GM10266 (cell line): Measurements from ENCODE around the gene ATAT1.

ENCODE experiments used
- DNase-seq: peaks from one replicate; pipeline ENCODE4 v3.0.0; 2012; ENCODE audit errors: extremely low spot score
- TF ChIP-seq, protein P1 (sequence below): IDR thresholded peaks from 2 replicates; pipeline ENCODE4 v1.5.1; 2012; ENCODE audit warnings: mild to moderate bottlenecking, low read depth; ENCODE audit not compliant: control insufficient read depth, insufficient read depth; ENCODE audit errors: missing control alignments

ATAT1 gene

DNA sequence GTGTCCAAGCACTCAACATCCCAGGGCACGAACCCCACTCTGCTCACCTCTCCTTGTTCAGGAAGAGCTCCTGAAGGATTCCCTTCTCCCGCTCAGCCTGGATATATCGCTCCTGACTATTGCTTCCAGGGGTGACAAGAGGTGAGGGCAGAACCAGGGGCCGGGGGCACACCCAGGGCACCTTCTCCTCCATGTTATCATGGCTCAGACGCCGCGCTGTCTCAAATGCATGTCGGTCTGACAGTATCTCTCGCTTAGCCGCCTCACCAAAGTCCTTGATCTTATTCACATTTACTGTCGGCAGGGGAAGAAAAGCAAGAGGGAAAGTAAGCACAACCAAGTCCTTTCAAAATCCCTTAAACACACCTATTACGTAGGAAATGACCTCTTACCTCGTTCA, 22.7 kb upstream of the ATAT1 start:
- DNase-seq: no peak
- TF ChIP-seq, protein P1, sequence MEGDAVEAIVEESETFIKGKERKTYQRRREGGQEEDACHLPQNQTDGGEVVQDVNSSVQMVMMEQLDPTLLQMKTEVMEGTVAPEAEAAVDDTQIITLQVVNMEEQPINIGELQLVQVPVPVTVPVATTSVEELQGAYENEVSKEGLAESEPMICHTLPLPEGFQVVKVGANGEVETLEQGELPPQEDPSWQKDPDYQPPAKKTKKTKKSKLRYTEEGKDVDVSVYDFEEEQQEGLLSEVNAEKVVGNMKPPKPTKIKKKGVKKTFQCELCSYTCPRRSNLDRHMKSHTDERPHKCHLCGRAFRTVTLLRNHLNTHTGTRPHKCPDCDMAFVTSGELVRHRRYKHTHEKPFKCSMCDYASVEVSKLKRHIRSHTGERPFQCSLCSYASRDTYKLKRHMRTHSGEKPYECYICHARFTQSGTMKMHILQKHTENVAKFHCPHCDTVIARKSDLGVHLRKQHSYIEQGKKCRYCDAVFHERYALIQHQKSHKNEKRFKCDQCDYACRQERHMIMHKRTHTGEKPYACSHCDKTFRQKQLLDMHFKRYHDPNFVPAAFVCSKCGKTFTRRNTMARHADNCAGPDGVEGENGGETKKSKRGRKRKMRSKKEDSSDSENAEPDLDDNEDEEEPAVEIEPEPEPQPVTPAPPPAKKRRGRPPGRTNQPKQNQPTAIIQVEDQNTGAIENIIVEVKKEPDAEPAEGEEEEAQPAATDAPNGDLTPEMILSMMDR: no peak

DNA sequence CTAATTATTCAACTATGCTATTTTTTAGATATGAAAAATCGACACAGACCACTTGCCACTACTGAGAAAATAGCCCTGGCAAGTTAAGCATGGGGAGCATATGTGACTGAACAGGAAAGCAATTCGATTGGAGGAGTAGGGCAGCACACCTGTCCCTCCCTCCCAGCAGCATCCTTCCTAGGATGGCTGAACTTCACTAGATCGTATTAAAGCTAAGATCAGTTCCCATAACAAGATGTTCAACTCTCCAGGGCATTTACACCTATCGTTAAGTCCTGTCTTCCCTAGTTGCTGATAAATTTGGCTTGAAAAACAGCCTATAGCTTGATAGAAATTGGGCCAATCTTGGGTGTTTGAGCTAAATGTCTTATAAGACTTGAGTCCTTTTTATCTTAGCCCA, 16.6 kb upstream of the ATAT1 start:
- DNase-seq: no peak
- TF ChIP-seq, protein P1: no peak

DNA sequence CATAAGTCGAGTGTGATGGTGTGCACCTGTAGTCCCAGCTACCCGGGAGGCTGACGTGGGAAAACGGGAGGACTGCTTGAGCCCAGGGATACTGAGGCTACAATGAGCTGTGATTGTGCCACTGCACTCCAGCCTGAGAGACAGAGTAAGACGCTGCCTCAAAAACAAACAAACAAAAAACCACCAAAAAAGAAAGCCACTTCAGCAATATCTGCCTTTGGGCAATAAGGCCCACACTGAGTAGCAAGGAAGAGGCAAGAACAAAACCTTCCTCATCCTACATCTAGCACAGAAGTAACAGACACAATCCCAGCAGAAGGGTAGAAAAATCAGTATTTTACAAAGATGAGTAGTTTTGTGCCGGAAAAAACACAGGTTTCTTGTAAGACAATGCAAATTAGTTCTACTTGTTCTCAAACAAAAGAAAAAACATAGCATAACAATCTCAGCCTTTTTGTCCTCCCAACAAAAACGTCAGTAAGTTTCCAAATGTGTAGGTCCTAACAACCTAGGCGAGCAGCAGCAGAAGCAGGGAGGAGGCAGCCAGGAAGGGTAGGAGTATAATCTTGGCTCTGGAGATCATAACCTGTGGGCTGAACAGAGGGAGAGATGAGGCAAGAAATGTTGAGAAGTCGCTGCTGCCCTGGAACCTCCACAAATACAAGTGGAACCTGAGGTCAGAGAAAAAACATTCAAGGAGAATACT, 15.4 kb upstream of the ATAT1 start:
- TF ChIP-seq, protein P1: no peak
- DNase-seq: no peak

DNA sequence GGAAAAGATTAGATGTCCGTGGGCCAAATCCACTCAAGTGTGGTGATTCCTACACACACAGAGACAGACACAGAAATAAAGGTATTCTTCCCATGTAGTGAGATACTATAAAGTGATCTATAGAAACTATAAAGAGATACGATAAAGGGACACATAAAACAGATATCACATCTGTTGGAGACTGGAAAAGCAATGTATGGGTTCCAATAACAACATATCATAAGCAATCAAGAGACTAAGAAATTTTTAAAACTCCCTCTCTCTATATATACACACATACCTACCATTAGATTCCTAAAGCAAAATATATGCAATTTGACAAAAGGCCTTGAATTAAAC, 14.8 kb upstream of the ATAT1 start:
- TF ChIP-seq, protein P1: no peak
- DNase-seq: no peak

DNA sequence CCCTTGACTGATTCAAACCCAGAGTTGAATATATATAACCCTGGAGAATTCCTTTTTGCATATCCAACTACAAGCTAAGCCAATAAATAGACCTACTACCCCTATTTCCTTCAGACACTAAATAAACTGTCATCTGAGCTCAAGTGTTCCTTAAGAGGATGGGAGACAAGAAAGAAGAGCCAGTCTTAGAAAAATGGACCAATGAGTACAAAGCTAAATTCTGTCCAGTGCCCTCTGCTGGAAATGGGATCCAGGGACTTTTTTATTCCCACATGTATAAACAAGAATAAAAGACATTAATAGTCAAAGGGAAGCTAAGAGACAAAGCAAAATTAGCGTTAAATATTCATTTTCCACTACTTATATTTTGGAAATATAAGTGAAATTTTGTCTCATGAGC, 14.5 kb upstream of the ATAT1 start:
- no peak for DNase-seq
- TF ChIP-seq, protein P1: no peak

DNA sequence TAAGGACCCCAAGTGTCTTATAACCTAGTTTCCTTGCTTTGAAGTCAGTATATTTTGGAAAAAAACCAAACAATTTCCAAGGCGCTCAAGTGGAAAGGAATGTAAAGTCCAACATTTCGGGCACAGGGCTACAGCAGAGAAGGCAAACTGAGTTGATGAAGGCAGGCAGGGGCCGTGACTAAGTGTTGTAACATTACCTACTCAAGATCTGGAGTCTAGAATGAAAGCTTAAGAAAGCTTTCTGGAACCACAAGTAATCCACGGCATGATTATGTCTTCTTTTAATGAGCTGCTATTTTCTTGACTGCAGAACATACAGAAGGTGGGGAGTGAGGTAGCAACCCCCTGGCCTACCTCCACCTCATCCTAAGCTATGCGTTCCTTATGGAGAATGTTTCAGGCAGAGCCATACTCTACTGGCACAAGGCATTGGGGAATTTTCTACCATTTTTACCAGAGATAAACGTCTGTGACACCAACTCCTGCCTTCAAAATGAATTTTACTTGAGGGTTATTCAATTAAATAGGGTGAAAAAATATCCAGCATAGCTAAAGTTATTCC, 13.9 kb upstream of the ATAT1 start:
- TF ChIP-seq, protein P1: no peak
- no peak for DNase-seq

DNA sequence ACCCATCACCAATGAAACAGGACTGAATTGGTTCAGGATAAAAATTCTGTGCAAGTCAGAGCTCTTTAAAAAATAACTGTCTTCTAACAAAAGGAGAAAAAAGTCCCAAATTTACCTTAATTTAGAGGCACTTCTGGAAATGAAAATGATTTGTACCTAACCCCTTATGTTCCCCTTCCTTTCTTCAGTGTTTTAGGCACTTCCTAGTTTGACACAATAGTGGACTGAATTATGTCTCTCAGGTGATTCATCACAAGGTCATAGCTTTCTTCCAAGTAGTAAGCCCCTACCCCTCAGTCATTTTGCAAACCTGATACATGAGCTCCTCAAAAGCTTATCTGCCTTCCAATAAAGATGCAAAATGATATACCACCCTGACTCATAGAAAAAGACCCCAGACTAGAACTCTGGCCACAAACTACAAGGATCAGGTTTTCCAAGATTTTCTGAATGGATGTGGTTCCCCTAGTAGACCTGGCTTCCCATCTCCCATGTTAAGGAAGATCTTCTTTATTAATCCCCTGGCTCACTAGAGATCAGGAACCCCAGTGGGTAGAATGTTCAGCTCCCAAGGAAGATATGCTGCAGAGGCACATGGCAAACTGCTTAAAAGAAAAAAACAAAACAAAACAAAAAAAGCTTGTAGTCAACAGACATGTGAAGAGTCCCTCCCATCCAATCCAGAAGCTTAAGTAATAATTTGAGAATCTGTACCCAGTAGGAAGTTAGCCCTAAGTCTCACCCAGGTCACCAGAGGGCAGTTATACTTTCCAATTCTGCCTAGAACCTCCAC, 13.2 kb upstream of the ATAT1 start:
- no peak for DNase-seq
- TF ChIP-seq, protein P1: no peak
